Measurements from ENCODE around the gene ACSS1. TPM values are rescaled to one million over a fixed set of nuclear protein-coding genes. Genes with fewer than 3 reads are reported as not detected.

ACSS1 gene
- total and polyA plus RNA-seq, 2 of the 8 experiments (the other 6 are each of a cell fraction or from before 2014, with no cell fraction given): 2.6 to 3.4 TPM

DNA sequence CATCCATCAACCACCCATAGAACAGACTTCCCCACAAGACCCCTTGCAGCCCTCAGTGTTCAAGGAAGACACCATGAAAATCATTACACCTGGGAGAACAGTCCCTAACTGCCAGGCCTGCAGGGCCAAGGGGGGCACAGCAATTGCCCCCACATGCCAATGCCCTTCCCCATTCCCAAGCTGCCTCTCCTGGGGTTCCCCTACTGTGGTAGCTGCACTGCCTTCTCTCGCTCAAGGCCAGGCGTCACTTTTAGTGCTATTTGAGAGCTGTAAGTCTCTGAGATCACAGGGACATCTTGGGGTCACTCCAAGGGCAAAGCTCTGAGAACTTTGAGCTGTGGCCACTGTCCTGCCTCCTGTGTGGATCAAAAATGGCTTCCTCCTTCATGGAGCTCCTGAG, 6.0 kb upstream of the ACSS1 start:
- CTCF ChIA-PET (ENCODE audit: partially characterized antibody): interaction anchor here (1.2 to 9.1 kb wide), 13 partner anchors 10 to 133 kb away, joined by 3 to 121 read pairs (median 9); partner anchors contain the start of gene VSX1
- no peak overlapping the region for H2BK120ac ChIP-seq (replicated peaks; ENCODE audit: low read depth, low read length)

More for the DNA sequence above, 6.0 kb upstream of the ACSS1 start:
- no peak overlapping the region for H2BK5ac ChIP-seq (ENCODE audit: low read depth, low read length)
- H3K27me3 ChIP-seq (replicated peaks in 1 of 4; ENCODE audit: control insufficient read depth in 3 of 4, extremely low read depth in 1 of 4, insufficient read depth in 3 of 4, low read length in 3 of 4): peaks cover 0 to 35% (median 26%) of the 10 kb centered on the region in 4 experiments; a peak in 6 of 7 replicates
- POLR2A ChIA-PET (ENCODE audit: partially characterized antibody): interaction anchor here (0.6 to 2.7 kb wide), 2 partner anchors 70 to 133 kb away, joined by 3 to 8 read pairs; no protein-coding TSS in a partner anchor
- no peak overlapping the region for H3K14ac ChIP-seq (ENCODE audit: insufficient read length)
- H2AFZ ChIP-seq (ENCODE audit: low read length): no peak overlapping the region
- H3K36me3 ChIP-seq (ENCODE audit: control insufficient read depth in 2 of 4, insufficient read depth in 4 of 4, low read length in 3 of 4): no peaks in the 10 kb centered on the region
- H3K79me2 ChIP-seq (ENCODE audit: control insufficient read depth in 1 of 2, insufficient read depth in 2 of 2, low read length in 2 of 2): no peaks in the 10 kb centered on the region
- H3K56ac ChIP-seq (replicated peaks; ENCODE audit: insufficient read length, low read depth, low read length): no peak overlapping the region
- H3K27ac ChIP-seq (ENCODE audit: low read depth, low read length): no peak overlapping the region
- H3K18ac ChIP-seq (ENCODE audit: extremely low read depth, low read length): no peak overlapping the region
- no peak overlapping the region for H3K4me2 ChIP-seq (ENCODE audit: insufficient read depth in 1 of 2, low read depth in 2 of 2, low read length in 2 of 2)
- FAIRE-seq (no peak), DNase-seq (ENCODE audit: low read depth in 1 of 2, low spot score in 2 of 2) (no peak)
- H3K9ac ChIP-seq (replicated peaks in 1 of 4; ENCODE audit: extremely low read depth in 1 of 4, low read depth in 3 of 4, low read length in 3 of 4): no peak overlapping the region
- H4K5ac ChIP-seq (ENCODE audit: insufficient read length, low read depth, low read length): no peak overlapping the region
- H3K23ac ChIP-seq (ENCODE audit: insufficient read length): no peak overlapping the region
- H2BK15ac ChIP-seq (ENCODE audit: low read length): no peak overlapping the region
- no peak overlapping the region for H4K8ac ChIP-seq (ENCODE audit: extremely low read depth, insufficient read depth, low read length)
- peaks cover 8% of the 10 kb centered on the region; the same call in 1 of the 2 replicates for H3K23me2 ChIP-seq (ENCODE audit: low read depth, low read length)
- H4K91ac ChIP-seq (replicated peaks; ENCODE audit: insufficient read length, low read length): no peak overlapping the region
- no peak overlapping the region for H2BK12ac ChIP-seq (ENCODE audit: low read depth, low read length)
- 92% methylated on average over 2 of the region's 2 CpGs; no CpG with 5 or more reads in 1 of the 2 experiments for WGBS, 2 experiments (ENCODE audit: extremely low coverage in 1 of 2, insufficient coverage in 1 of 2, insufficient read length in 1 of 2, insufficient replicate concordance in 2 of 2, low coverage in 1 of 2, low lambda C conversion rate in 2 of 2, missing lambda C conversion rate in 1 of 2)
- peaks cover 0 to 10% of the 10 kb centered on the region in 2 experiments for H4K20me1 ChIP-seq (replicated peaks in 1 of 2; ENCODE audit: control insufficient read depth in 1 of 2, insufficient read depth in 2 of 2, low read length in 2 of 2)
- H3K9me3 ChIP-seq (ENCODE audit: insufficient read depth in 2 of 2, low read depth in 1 of 2, low read length in 1 of 2): no peaks in the 10 kb centered on the region
- peaks cover 0 to 2% (median 0%) of the 10 kb centered on the region in 4 experiments; a peak in 1 of 7 replicates for H3K4me1 ChIP-seq (replicated peaks in 1 of 4; ENCODE audit: control insufficient read depth in 3 of 4, insufficient read depth in 4 of 4, low read length in 3 of 4)
- H3K79me1 ChIP-seq (ENCODE audit: low read depth, low read length): no peaks in the 10 kb centered on the region
- no peak overlapping the region for H2BK20ac ChIP-seq (ENCODE audit: low read length)
- no peak overlapping the region for H2AK5ac ChIP-seq (ENCODE audit: low read depth, low read length)
- no peak overlapping the region for H3K4ac ChIP-seq (replicated peaks; ENCODE audit: insufficient read length, low read depth, low read length)
- TF ChIP-seq ATF2 (IDR thresholded peaks at IDR 0.05; ENCODE audit: low read length): no peak
- TF ChIP-seq POU5F1 (IDR thresholded peaks at IDR 0.05; ENCODE audit: low read depth, low read length): no peak
- TF ChIP-seq CHD1 (IDR thresholded peaks at IDR 0.05; ENCODE audit: low read depth, low read length): no peak
- no peak for TF ChIP-seq KDM1A (IDR thresholded peaks at IDR 0.05; ENCODE audit: borderline replicate concordance, low read length)
- no peak for TF ChIP-seq YY1 (IDR thresholded peaks at IDR 0.05; ENCODE audit: low read depth, low read length)
- no peak for TF ChIP-seq TBP (IDR thresholded peaks at IDR 0.05; ENCODE audit: low read depth, low read length)
- no peak for TF ChIP-seq TAF7 (optimal IDR thresholded peaks at IDR 0.05; ENCODE audit: borderline replicate concordance, low read depth, low read length)
- no peak for TF ChIP-seq RNF2 (IDR thresholded peaks at IDR 0.05; ENCODE audit: borderline replicate concordance, low read depth, low read length, missing control alignments, poor library complexity, severe bottlenecking)
- no peak overlapping the region for H3K4me3 ChIP-seq (ENCODE audit: extremely low read depth in 1 of 4, insufficient read depth in 2 of 4, low read depth in 3 of 4, low read length in 4 of 4)
